ENCODE data around the gene SCO2.

SCO2 gene

DNA sequence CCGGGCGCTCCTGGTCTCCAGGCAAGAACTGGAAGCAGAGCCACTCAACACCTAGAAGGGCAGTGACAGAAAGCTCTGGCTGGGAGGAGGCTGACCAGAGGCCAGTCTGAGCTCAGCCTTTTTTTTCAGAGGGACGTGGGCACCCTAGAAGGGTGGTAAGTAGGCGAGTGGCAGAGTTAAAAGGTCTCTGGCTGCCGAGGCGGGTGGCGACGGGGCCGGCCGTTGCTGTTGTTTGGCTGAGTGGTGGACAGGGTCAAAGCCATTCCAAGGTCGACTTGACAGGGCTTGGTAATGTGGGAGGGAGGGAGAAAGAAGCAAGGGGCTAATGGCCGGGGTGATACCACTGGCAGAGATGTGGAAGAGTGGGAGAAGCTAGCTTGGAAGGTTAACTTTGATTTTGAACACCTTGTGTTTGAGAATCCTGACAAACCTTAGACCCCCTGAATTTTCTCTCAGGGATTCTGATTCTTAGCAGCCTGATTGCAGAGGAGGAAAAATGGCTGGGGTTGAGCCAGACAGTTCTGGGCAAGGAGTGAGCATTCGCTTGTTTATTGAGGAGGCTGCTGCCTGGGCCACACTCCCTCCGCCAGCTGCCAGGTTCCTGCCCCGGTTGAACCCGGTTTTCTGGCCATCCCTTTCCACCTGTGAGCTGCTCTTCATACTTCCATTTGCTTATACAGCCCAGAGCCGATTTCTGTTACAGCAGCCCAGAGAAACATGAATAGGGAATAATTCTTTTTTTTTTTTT is 38.2 kb upstream of the SCO2 start:
- Histone ChIP-seq H3K9me3 (ENCODE audit: insufficient read depth, low read length, severe bottlenecking) (no peaks in the 10 kb centered on the region), H3K4me2 (ENCODE audit: insufficient read depth, low read length) (peak overlapping the region; percentile 95), H3K4me1 (ENCODE audit: insufficient read depth, low read length) (peaks cover 11% of the 10 kb centered on the region), H3K4me3 (ENCODE audit: low read depth in 1 of 2, low read length in 2 of 2) (peak overlapping the region; percentile 19 to 63; a peak in 3 of 4 replicates), H2AFZ (ENCODE audit: low read depth, low read length) (peak overlapping the region; percentile 80), H3K79me2 (ENCODE audit: insufficient read depth, low read length) (no peaks in the 10 kb centered on the region), H3K9ac (ENCODE audit: low read depth, low read length) (peak overlapping the region; percentile 54), H3K27me3 (ENCODE audit: insufficient read depth, low read length, poor library complexity) (no peaks in the 10 kb centered on the region), H4K20me1 (ENCODE audit: insufficient read depth, low read length) (no peaks in the 10 kb centered on the region), H3K36me3 (ENCODE audit: insufficient read depth, low read length) (peaks cover 10% of the 10 kb centered on the region), H3K27ac (ENCODE audit: low read length) (peak overlapping the region; percentile 50; the same call in 1 of the 2 replicates)
- DNase-seq (no peak), ATAC-seq (ENCODE audit: insufficient read depth, low read depth) (no peak)
- TF ChIP-seq, protein P1, sequence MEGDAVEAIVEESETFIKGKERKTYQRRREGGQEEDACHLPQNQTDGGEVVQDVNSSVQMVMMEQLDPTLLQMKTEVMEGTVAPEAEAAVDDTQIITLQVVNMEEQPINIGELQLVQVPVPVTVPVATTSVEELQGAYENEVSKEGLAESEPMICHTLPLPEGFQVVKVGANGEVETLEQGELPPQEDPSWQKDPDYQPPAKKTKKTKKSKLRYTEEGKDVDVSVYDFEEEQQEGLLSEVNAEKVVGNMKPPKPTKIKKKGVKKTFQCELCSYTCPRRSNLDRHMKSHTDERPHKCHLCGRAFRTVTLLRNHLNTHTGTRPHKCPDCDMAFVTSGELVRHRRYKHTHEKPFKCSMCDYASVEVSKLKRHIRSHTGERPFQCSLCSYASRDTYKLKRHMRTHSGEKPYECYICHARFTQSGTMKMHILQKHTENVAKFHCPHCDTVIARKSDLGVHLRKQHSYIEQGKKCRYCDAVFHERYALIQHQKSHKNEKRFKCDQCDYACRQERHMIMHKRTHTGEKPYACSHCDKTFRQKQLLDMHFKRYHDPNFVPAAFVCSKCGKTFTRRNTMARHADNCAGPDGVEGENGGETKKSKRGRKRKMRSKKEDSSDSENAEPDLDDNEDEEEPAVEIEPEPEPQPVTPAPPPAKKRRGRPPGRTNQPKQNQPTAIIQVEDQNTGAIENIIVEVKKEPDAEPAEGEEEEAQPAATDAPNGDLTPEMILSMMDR (IDR thresholded peaks at IDR 0.05; ENCODE audit: borderline replicate concordance, extremely low read depth, low read length, poor library complexity, severe bottlenecking) = no peak
- no peak for TF ChIP-seq EZH2 (IDR thresholded peaks at IDR 0.05; ENCODE audit: borderline replicate concordance, low read depth, low read length, severe bottlenecking)

DNA sequence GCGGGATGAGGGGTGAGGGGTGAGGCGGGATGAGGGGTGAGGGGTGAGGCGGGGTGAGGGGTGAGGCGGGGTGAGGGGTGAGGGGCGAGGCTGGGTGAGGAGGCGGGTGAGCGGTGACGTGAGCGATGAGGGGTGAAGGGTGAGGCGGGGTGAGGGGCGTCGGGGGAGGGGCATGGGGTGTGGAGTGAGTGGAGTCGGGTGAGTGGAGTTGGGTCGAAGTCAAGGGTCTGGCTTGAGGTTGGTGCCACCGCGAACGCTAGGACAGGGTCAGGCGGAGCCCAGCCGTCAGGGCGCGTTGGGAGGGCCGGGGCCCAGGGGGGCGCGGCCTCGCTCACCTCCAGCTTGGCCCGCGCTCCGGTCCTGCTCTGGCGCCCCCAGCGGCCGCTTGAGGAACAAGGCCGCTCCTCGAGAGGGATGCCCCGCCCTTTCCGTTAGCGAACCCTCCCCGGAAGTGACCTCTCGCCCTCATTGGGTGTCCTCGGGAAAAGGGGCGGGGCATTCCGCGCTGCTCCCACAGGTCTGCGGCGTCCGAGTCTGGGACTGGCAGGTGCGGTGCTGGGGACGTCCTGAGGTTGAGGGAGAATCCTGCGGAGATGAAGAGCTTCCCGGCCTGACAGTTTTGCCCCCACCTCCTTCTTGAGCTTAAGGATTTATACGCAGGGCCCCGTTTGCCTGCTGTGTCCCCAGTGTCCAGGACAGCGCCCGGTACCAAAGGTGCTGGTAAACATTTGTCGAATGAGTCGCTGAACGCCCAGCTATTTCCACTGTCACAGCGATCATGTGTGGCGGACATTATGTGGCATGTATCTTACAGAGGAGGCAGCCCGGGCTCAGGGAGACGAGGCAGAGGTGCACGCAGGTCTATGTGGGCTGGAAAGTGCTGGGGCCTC is 37.4 kb upstream of the SCO2 start, which contains the start of gene SYCE3:
TSS of gene SYCE3 (minus strand) at position 397 of the 890 bp plus-strand sequence. CDS start 6,514 bp downstream, outside the sequence.
- DNase-seq = peak; percentile 98

DNA sequence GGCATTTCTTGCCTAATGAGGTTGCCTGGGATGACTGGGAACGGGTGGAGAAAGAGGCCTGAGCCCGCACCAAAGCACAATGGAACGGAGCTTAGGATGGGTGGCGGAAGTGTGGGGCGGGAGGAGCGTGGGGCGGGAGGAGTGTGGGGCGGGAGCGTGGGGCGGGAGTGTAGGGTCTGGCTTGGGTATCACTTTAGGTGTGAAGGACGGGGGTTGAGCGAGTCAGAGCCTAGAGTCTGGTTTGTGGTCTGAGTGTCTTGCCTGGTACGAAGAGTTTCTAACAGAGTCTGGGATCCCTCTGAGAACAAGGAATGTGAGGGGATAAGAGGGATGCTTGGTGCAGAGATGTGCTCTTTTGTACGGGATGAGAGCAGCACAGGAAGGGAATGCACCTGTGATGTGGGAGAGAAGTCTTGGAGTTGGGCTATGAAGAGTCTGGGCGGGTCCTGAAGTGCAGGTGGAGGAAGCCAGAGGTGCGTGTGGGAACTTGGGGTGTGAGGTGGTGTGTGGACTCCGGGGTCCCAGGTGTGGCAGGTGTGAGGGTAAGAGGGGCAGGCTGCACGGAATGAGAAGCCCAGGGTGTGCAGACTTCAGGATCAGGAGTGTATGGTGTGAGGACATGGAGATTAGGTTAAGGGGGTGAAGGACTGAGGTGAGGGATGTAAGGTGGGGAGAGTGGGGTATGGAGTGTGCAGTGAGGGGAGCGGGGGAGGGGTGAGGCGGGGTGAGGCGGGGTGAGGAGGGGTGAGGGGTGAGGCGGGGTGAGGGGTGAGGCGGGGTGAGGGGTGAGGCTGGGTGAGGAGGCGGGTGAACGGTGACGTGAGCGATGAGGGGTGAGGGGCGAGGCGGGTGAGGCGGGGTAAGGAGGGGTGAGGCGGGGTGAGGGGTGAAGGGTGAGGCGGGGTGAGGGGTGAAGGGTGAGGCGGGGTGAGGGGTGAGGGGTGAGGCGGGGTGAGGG is 36.3 kb upstream of the SCO2 start:
- ATAC-seq (ENCODE audit: insufficient read depth, low read depth) (no peak), DNase-seq (no peak)
- peaks cover 11% of the 10 kb centered on the region for H3K4me1 ChIP-seq (ENCODE audit: insufficient read depth, low read length)
- H3K9me3 ChIP-seq (ENCODE audit: insufficient read depth, low read length, severe bottlenecking) = no peaks in the 10 kb centered on the region
- H3K79me2 ChIP-seq (ENCODE audit: insufficient read depth, low read length) = no peaks in the 10 kb centered on the region
- H3K4me2 ChIP-seq (ENCODE audit: insufficient read depth, low read length) = no peak overlapping the region
- H3K36me3 ChIP-seq (ENCODE audit: insufficient read depth, low read length) = no peaks in the 10 kb centered on the region
- no peaks in the 10 kb centered on the region for H3K27me3 ChIP-seq (ENCODE audit: insufficient read depth, low read length, poor library complexity)
- H3K9ac ChIP-seq (ENCODE audit: low read depth, low read length) = no peak overlapping the region
- H2AFZ ChIP-seq (ENCODE audit: low read depth, low read length) = no peak overlapping the region
- no peak overlapping the region for H3K4me3 ChIP-seq (ENCODE audit: low read depth in 1 of 2, low read length in 2 of 2)
- H4K20me1 ChIP-seq (ENCODE audit: insufficient read depth, low read length) = no peaks in the 10 kb centered on the region
- TF ChIP-seq EZH2 (IDR thresholded peaks at IDR 0.05; ENCODE audit: borderline replicate concordance, low read depth, low read length, severe bottlenecking) = no peak
- TF ChIP-seq, protein P1 (IDR thresholded peaks at IDR 0.05; ENCODE audit: borderline replicate concordance, extremely low read depth, low read length, poor library complexity, severe bottlenecking) = no peak
- no peak overlapping the region for H3K27ac ChIP-seq (ENCODE audit: low read length)

More for the DNA sequence above, 37.4 kb upstream of the SCO2 start, which contains the start of gene SYCE3:
- peak within 1 kb of the TSS; percentile 95 for H3K4me2 ChIP-seq (ENCODE audit: insufficient read depth, low read length)
- peaks cover 3% of the 10 kb centered on the region; the same call in 1 of the 2 replicates for H3K36me3 ChIP-seq (ENCODE audit: insufficient read depth, low read length)
- H3K4me1 ChIP-seq (ENCODE audit: insufficient read depth, low read length) = peaks cover 11% of the 10 kb centered on the region
- peak; percentile 97 for ATAC-seq (ENCODE audit: insufficient read depth, low read depth)
- H3K27me3 ChIP-seq (ENCODE audit: insufficient read depth, low read length, poor library complexity) = no peaks in the 10 kb centered on the region
- no peaks in the 10 kb centered on the region for H4K20me1 ChIP-seq (ENCODE audit: insufficient read depth, low read length)
- H3K79me2 ChIP-seq (ENCODE audit: insufficient read depth, low read length) = no peaks in the 10 kb centered on the region
- H3K9me3 ChIP-seq (ENCODE audit: insufficient read depth, low read length, severe bottlenecking) = no peaks in the 10 kb centered on the region
- H3K27ac ChIP-seq (ENCODE audit: low read length) = peak within 1 kb of the TSS; percentile 50; the same call in 1 of the 2 replicates
- H3K4me3 ChIP-seq (ENCODE audit: low read depth in 1 of 2, low read length in 2 of 2) = peak within 1 kb of the TSS; percentile 19 to 63; a peak in 3 of 4 replicates
- peak within 1 kb of the TSS; percentile 54 for H3K9ac ChIP-seq (ENCODE audit: low read depth, low read length)
- H2AFZ ChIP-seq (ENCODE audit: low read depth, low read length) = peak within 1 kb of the TSS; percentile 80
- TF ChIP-seq, protein P1 (IDR thresholded peaks at IDR 0.05; ENCODE audit: borderline replicate concordance, extremely low read depth, low read length, poor library complexity, severe bottlenecking) = peak; percentile 94
- TF ChIP-seq EZH2 (IDR thresholded peaks at IDR 0.05; ENCODE audit: borderline replicate concordance, low read depth, low read length, severe bottlenecking) = no peak

Data from DND-41 (cell line).